ENCODE measurements around the gene MICALL2. TPM values are rescaled to one million over a fixed set of nuclear protein-coding genes. Genes with fewer than 3 reads are reported as not detected.

Gene MICALL2
- total and polyA plus RNA-seq, 4 donors = 41.7 to 346 (median 64.0) TPM

DNA sequence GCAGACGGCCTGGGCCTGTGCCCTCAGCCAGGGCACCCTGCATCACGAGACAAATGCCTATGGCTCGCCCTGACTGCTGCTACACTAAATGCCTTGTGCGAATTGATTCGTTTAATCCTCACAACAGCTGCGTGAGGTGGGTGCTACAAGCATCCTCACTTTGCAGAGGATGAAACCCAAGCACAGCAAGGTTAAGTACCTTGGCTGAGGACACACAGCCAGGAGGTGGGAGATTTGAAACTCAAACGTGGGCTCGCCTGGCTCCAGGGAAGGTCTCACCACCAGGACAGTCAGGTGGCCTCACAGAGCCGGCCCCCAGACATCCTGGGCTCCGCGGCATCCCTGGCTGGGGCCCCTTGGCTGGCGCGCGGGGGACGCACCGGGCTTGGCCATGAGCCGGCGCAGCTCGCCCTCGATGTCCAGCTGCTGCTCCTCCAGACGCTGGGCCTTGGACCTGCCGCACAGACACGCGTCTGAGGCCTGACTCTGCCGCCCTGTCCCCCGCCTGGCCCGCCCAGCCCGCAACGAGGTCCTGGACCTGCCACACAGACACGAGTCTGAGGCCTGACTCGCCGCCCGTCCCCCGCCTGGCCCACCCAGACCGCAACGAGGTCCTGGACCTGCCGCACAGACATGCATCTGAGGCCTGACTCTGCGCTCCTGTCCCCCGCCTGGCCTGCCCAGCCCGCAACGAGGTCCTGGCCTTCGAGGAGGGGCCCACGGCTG, 22.0 kb downstream of the MICALL2 start:
- intact Hi-C loops (cut with DNase I) = no loop called here
- Histone ChIP-seq H3K27ac (ENCODE audit: low read depth in 1 of 2, low read length in 2 of 2) (no peak overlapping the region), H3K4me3 (ENCODE audit: low read length in 2 of 2) (no peak overlapping the region), H3K27me3 (ENCODE audit: control insufficient read depth in 1 of 2, insufficient read depth in 2 of 2, low read length in 1 of 2) (no peaks in the 10 kb centered on the region), H3K4me1 (ENCODE audit: control insufficient read depth in 1 of 2, insufficient read depth in 2 of 2, low read length in 2 of 2) (no peaks in the 10 kb centered on the region), H3K9me3 (ENCODE audit: control insufficient read depth, low read length) (no peaks in the 10 kb centered on the region), H3K36me3 (ENCODE audit: control insufficient read depth in 1 of 2, insufficient read depth in 2 of 2, low read length in 1 of 2) (no peaks in the 10 kb centered on the region)
- 93% methylated on average over 43 of the region's 43 CpGs for WGBS, 2 donors
- ATAC-seq (ENCODE audit: low FRiP score) (no peak), DNase-seq (no peak)

DNA sequence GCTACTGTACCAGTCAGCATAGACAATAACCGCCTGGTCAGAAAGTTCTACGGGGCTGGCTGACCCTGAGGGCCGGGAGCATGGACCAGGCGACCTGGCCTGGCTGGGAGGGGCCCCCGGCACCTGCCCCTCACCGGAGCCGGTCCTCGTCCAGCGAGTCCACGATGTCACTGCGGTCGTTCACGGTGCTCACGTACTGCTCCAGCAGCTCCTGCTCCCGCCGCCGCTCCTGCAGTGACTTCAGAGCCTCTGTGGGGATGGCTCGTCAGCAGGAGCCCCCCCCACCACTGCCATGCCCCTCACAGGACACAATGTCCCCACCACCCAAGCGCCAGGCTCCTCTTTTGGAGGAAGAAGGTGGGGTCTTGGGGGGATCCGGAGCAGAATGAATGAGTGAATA, 22.7 kb downstream of the MICALL2 start:
- Histone ChIP-seq H3K9me3 (ENCODE audit: control insufficient read depth, low read length) (no peaks in the 10 kb centered on the region), H3K36me3 (ENCODE audit: control insufficient read depth in 1 of 2, insufficient read depth in 2 of 2, low read length in 1 of 2) (no peaks in the 10 kb centered on the region), H3K27ac (ENCODE audit: low read depth in 1 of 2, low read length in 2 of 2) (no peak overlapping the region), H3K4me3 (ENCODE audit: low read length in 2 of 2) (no peak overlapping the region), H3K27me3 (ENCODE audit: control insufficient read depth in 1 of 2, insufficient read depth in 2 of 2, low read length in 1 of 2) (no peaks in the 10 kb centered on the region), H3K4me1 (ENCODE audit: control insufficient read depth in 1 of 2, insufficient read depth in 2 of 2, low read length in 2 of 2) (no peaks in the 10 kb centered on the region)
- intact Hi-C loops (cut with DNase I) = no loop called here
- DNase-seq (no peak), ATAC-seq (ENCODE audit: low FRiP score) (no peak)
- 92 to 94% methylated on average over 20 of the region's 20 CpGs for WGBS, 2 donors

- H3K27ac ChIP-seq (ENCODE audit: low read depth in 1 of 2, low read length in 2 of 2) = no peak overlapping the region
- no peaks in the 10 kb centered on the region for H3K9me3 ChIP-seq (ENCODE audit: control insufficient read depth, low read length)
- intact Hi-C loops (cut with DNase I) = loop anchor here in 1 of 2 donors (5.0 kb wide), 1 partner anchor 37 kb away; no protein-coding TSS in a partner anchor
- no peak for DNase-seq
- H3K4me1 ChIP-seq (ENCODE audit: control insufficient read depth in 1 of 2, insufficient read depth in 2 of 2, low read length in 2 of 2) = no peaks in the 10 kb centered on the region
- no peaks in the 10 kb centered on the region for H3K27me3 ChIP-seq (ENCODE audit: control insufficient read depth in 1 of 2, insufficient read depth in 2 of 2, low read length in 1 of 2)
- H3K36me3 ChIP-seq (ENCODE audit: control insufficient read depth in 1 of 2, insufficient read depth in 2 of 2, low read length in 1 of 2) = no peaks in the 10 kb centered on the region
- ATAC-seq (ENCODE audit: low FRiP score) = no peak
- 91 to 92% methylated on average over 19 to 22 of the region's 22 CpGs for WGBS, 2 donors
- H3K4me3 ChIP-seq (ENCODE audit: low read length in 2 of 2) = no peak overlapping the region
Measured at GRCh38 chr7:1434891-1435670, 24.2 kb downstream of the MICALL2 start.

GRCh38 chr7:1434165-1434718, 25.0 kb downstream of the MICALL2 start:
- Histone ChIP-seq H3K27ac (ENCODE audit: low read depth in 1 of 2, low read length in 2 of 2) (no peak overlapping the region), H3K36me3 (ENCODE audit: control insufficient read depth in 1 of 2, insufficient read depth in 2 of 2, low read length in 1 of 2) (no peaks in the 10 kb centered on the region), H3K4me1 (ENCODE audit: control insufficient read depth in 1 of 2, insufficient read depth in 2 of 2, low read length in 2 of 2) (no peaks in the 10 kb centered on the region), H3K9me3 (ENCODE audit: control insufficient read depth, low read length) (no peaks in the 10 kb centered on the region), H3K27me3 (ENCODE audit: control insufficient read depth in 1 of 2, insufficient read depth in 2 of 2, low read length in 1 of 2) (no peaks in the 10 kb centered on the region), H3K4me3 (ENCODE audit: low read length in 2 of 2) (no peak overlapping the region)
- intact Hi-C loops (cut with DNase I) = loop anchor here in 1 of 2 donors (5.0 kb wide), 1 partner anchor 38 kb away; no protein-coding TSS in a partner anchor
- 92 to 94% methylated on average over 34 to 35 of the region's 35 CpGs for WGBS, 2 donors
- DNase-seq = no peak
- ATAC-seq (ENCODE audit: low FRiP score) = no peak

GRCh38 chr7:1433128-1433920, 25.9 kb downstream of the MICALL2 start:
- Histone ChIP-seq H3K9me3 (ENCODE audit: control insufficient read depth, low read length) (no peaks in the 10 kb centered on the region), H3K27me3 (ENCODE audit: control insufficient read depth in 1 of 2, insufficient read depth in 2 of 2, low read length in 1 of 2) (no peaks in the 10 kb centered on the region), H3K4me3 (ENCODE audit: low read length in 2 of 2) (no peak overlapping the region), H3K4me1 (ENCODE audit: control insufficient read depth in 1 of 2, insufficient read depth in 2 of 2, low read length in 2 of 2) (no peaks in the 10 kb centered on the region), H3K36me3 (ENCODE audit: control insufficient read depth in 1 of 2, insufficient read depth in 2 of 2, low read length in 1 of 2) (no peaks in the 10 kb centered on the region), H3K27ac (ENCODE audit: low read depth in 1 of 2, low read length in 2 of 2) (no peak overlapping the region)
- intact Hi-C loops (cut with DNase I) = loop anchor here (2.0 to 5.0 kb wide), 3 partner anchors 39 to 239 kb away; no protein-coding TSS in a partner anchor
- no peak for ATAC-seq (ENCODE audit: low FRiP score)
- WGBS, 2 donors = 80 to 82% methylated on average over 25 of the region's 25 CpGs
- no peak for DNase-seq

- H3K36me3 ChIP-seq (ENCODE audit: control insufficient read depth in 1 of 2, insufficient read depth in 2 of 2, low read length in 1 of 2) = no peaks in the 10 kb centered on the region
- no peaks in the 10 kb centered on the region for H3K4me1 ChIP-seq (ENCODE audit: control insufficient read depth in 1 of 2, insufficient read depth in 2 of 2, low read length in 2 of 2)
- no peak overlapping the region for H3K27ac ChIP-seq (ENCODE audit: low read depth in 1 of 2, low read length in 2 of 2)
- WGBS, 2 donors = 18 to 22% methylated on average over 30 of the region's 30 CpGs
- no peaks in the 10 kb centered on the region for H3K9me3 ChIP-seq (ENCODE audit: control insufficient read depth, low read length)
- DNase-seq (peak; percentile 79 to 95), ATAC-seq (ENCODE audit: low FRiP score) (peak; percentile 80)
- no peaks in the 10 kb centered on the region for H3K27me3 ChIP-seq (ENCODE audit: control insufficient read depth in 1 of 2, insufficient read depth in 2 of 2, low read length in 1 of 2)
- no peak overlapping the region for H3K4me3 ChIP-seq (ENCODE audit: low read length in 2 of 2)
- intact Hi-C loops (cut with DNase I) = loop anchor here (2.0 to 5.0 kb wide), 3 partner anchors 40 to 238 kb away; no protein-coding TSS in a partner anchor
Measured at GRCh38 chr7:1432411-1433082, 26.7 kb downstream of the MICALL2 start.

DNA sequence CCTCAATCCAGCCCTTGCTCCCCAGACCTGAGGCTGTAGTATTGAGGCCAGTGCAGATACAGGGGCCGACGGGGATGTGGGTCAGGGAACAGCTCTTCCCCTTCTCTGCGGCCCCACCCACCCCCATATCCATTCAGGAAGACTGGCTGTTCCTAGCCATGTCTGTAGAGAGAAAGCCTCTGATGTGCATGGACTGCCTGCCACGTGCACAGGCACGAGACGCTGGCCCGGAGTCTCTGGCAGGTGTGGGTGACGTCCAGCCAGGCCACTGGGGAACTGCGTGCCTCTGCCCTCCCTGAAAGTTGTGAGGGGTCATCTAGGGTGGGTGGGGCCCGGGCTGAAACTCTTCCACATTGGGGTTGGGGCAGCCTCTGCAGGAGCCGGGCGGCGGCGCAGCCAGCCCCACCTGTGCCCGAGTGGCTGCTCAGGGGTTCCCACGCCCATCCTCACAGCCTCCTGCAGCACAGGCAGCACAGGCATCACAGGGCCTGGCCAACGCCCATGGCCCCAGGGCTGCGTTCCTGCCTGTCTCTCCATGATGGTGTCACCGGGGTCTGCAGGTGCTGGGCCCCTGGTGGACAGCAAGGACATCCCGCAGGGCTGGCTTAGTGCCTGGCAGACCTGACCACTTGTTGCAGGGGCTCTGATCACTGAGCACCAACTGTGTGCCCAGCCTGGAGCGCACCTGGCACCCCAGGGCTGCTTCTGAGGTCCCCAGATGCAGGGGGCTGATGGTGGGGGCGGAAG, 27.5 kb downstream of the MICALL2 start:
- Histone ChIP-seq H3K4me1 (ENCODE audit: control insufficient read depth in 1 of 2, insufficient read depth in 2 of 2, low read length in 2 of 2) (no peaks in the 10 kb centered on the region), H3K27ac (ENCODE audit: low read depth in 1 of 2, low read length in 2 of 2) (no peak overlapping the region), H3K9me3 (ENCODE audit: control insufficient read depth, low read length) (no peaks in the 10 kb centered on the region), H3K4me3 (ENCODE audit: low read length in 2 of 2) (no peak overlapping the region), H3K36me3 (ENCODE audit: control insufficient read depth in 1 of 2, insufficient read depth in 2 of 2, low read length in 1 of 2) (no peaks in the 10 kb centered on the region), H3K27me3 (ENCODE audit: control insufficient read depth in 1 of 2, insufficient read depth in 2 of 2, low read length in 1 of 2) (no peaks in the 10 kb centered on the region)
- DNase-seq (no peak), ATAC-seq (ENCODE audit: low FRiP score) (no peak)
- intact Hi-C loops (cut with DNase I) = loop anchor here (2.0 to 5.0 kb wide), 3 partner anchors 40 to 237 kb away; no protein-coding TSS in a partner anchor
- WGBS, 2 donors = 53 to 58% methylated on average over 22 of the region's 22 CpGs
